ENCODE data around the gene ARL6IP1.
"Not testable (repeated sequence)": the region's sequence is repeated elsewhere in the genome, so short reads cannot be mapped to it uniquely, and the experiment has no call there.

ARL6IP1 gene

GRCh38 chr16:18757960-18758660 is 43.2 kb downstream of the ARL6IP1 start:
- not testable (repeated sequence) for DNase-seq

GRCh38 chr16:18756639-18757038 is 44.7 kb downstream of the ARL6IP1 start:
- not testable (repeated sequence) for DNase-seq

GRCh38 chr16:18742870-18743269 is 58.5 kb downstream of the ARL6IP1 start:
- not testable (repeated sequence) for DNase-seq

All from RPMI8226 (cell line).